BJ (cell line): ENCODE measurements around the gene LPAR6. TPM values are rescaled to one million over a fixed set of nuclear protein-coding genes. Genes with fewer than 3 reads are reported as not detected.
"Not testable (repeated sequence)": the region's sequence is repeated elsewhere in the genome, so short reads cannot be mapped to it uniquely, and the experiment has no call there.

ENCODE experiments used
- CTCF ChIA-PET: fragments of 350-600 bp; formaldehyde crosslinking; extraction: SDS; loops from one replicate; lab custom pipeline; 2021; ENCODE audit warnings: antibody characterized with exemption, inconsistent platforms; lab: Yijun Ruan, JAX
- POLR2A ChIA-PET: fragments of 300-600 bp; sonication (Branson Sonifier 250); formaldehyde crosslinking; extraction: SDS; loops from one replicate; lab custom pipeline; 2021; ENCODE audit warnings: antibody characterized with exemption; lab: Charles Lee
- DNase-seq: peaks from one replicate; pipeline ENCODE4 v3.0.0-alpha.2; 2011; ENCODE audit warnings: low read depth
- H3K27me3 ChIP-seq: 2 replicates; pipeline ENCODE4 v1.6.0; 2011; ENCODE audit warnings: low read length; ENCODE audit not compliant: control insufficient read depth, insufficient read depth
- H3K36me3 ChIP-seq: 2 replicates; pipeline ENCODE4 v1.5.1; 2011; ENCODE audit warnings: low read length; ENCODE audit not compliant: control insufficient read depth, insufficient read depth
- H3K4me3 ChIP-seq: 2 replicates; pipeline ENCODE4 v1.5.1; 2011; ENCODE audit warnings: low read depth, mild to moderate bottlenecking, control low read depth, low read length
- polyA plus RNA-seq: library from polyadenylated mRNA; depleted of rRNA; stranded (reverse); fragments of >200 nt; gene quantifications from 2 replicates; pipeline ENCODE4 v1.2.3, GENCODE V29; 2011
- TF ChIP-seq, protein P1 (sequence below): IDR thresholded peaks from 2 replicates; pipeline ENCODE4 v1.5.1; 2011; ENCODE audit warnings: low read depth, mild to moderate bottlenecking, control low read depth, inconsistent platforms, low read length, moderate library complexity; ENCODE audit not compliant: insufficient read depth

The LPAR6 gene
- polyA plus RNA-seq, 1 experiment = 4.4 TPM

DNA sequence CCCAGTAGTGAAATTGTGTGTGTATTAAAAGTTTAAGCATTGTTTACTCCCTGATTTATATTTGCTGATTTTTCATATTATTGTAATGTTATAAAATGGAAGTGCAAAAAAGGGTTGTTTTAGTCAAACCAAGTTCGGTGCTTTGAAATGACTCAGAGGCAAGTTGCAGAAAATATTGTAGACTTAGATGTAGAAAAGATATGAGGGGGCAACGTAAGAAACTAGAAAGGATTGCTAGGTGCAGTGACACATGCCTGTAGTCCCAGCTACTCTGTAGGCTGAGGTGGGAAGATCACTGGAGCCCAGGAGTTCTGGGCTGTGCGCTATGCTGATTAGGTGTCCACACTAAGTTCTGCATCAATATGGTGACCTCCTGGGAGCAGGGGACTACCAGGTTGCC, 16.1 kb upstream of the LPAR6 start:
- ChIA-PET CTCF (no interaction called here), POLR2A (no interaction called here)
- Histone ChIP-seq H3K4me3 (no peak overlapping the region), H3K27me3 (no peaks in the 10 kb centered on the region; the same call in 1 of the 2 replicates), H3K36me3 (no peaks in the 10 kb centered on the region)
- TF ChIP-seq, protein P1, sequence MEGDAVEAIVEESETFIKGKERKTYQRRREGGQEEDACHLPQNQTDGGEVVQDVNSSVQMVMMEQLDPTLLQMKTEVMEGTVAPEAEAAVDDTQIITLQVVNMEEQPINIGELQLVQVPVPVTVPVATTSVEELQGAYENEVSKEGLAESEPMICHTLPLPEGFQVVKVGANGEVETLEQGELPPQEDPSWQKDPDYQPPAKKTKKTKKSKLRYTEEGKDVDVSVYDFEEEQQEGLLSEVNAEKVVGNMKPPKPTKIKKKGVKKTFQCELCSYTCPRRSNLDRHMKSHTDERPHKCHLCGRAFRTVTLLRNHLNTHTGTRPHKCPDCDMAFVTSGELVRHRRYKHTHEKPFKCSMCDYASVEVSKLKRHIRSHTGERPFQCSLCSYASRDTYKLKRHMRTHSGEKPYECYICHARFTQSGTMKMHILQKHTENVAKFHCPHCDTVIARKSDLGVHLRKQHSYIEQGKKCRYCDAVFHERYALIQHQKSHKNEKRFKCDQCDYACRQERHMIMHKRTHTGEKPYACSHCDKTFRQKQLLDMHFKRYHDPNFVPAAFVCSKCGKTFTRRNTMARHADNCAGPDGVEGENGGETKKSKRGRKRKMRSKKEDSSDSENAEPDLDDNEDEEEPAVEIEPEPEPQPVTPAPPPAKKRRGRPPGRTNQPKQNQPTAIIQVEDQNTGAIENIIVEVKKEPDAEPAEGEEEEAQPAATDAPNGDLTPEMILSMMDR = no peak
- no peak for DNase-seq

DNA sequence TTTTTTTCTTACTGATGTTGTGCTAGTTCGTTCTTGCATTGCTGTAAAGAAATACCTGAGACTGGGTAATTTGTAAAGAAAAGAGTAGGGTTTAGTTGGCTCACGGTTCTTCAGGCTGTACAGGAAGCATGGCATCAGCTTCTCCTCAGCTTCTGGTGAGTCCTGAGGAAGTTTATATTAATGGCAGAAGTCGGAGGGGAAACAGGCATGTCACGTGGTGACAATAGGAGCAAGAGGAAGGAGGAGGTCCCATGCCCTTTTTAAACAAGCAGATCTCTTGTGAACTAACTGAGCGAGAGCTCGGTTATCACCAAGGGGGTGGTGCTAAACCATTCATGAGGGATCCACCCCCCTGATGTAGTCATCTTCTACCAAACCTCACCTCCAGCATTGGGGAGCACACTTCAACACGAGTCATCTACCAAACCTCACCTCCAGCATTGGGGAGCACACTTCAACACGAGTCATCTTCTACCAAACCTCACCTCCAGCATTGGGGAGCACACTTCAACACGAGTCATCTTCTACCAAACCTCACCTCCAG, 13.9 kb upstream of the LPAR6 start:
- POLR2A ChIA-PET, CTCF ChIA-PET, H3K4me3 ChIP-seq, H3K36me3 ChIP-seq, DNase-seq, H3K27me3 ChIP-seq: not testable (repeated sequence)

DNA sequence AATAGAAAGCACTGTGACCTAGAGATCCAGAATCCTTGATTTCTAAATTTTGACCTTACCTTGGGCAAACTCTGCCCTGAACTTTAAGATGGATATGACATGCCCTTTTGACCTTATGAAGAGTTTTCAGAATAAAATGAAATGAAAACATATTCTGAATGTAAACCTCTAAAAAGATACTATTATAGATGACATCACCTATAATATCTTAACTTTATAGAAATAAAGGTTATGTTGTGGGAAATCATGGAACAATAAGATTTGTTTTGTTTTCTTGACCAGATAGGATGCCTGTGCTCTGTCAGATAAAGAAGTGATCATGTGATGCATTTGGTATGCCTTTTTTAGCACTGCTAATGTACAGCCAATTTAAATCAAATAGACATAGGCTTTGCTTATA, 13.1 kb upstream of the LPAR6 start:
- Histone ChIP-seq H3K36me3 (no peaks in the 10 kb centered on the region), H3K27me3 (no peaks in the 10 kb centered on the region; the same call in 1 of the 2 replicates), H3K4me3 (no peak overlapping the region)
- ChIA-PET CTCF (no interaction called here), POLR2A (no interaction called here)
- TF ChIP-seq, protein P1 = no peak
- DNase-seq = no peak

DNA sequence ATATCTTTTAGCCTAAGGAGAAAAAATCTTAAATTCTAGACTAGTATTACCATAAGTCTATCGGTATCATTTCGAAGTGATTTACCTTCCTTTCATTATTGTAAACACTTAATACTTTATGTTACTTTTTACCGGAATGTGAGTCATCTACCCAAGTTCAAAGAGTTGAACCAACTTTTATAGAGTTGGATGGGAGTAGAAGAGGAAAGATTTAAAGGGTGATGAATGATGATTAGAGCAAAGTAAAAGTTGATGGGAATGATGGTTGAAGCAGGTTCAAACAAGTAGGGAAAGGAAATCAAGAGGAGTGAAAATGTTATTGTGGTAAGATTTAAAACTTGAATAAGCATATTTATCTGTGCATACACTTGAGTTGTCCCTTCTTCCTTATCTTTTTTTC, 11.3 kb upstream of the LPAR6 start:
- ChIA-PET CTCF (no interaction called here), POLR2A (no interaction called here)

DNA sequence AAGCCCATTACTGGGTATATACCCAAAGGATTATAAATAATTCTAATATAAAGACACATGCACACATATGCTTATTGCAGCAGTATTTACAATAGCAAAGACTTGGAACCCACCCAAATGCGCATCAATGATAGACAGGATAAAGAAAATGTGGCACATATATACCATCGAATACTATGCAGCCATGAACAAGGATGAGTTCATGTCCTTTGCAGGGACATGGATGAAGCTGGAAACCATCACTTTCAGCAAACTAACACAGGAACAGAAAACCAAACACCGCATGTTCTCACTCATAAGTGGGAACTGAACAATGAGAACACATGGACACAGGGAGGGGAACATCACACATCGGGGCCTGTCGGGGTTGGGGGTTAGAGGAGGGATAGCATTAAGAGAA, 9.1 kb upstream of the LPAR6 start:
- POLR2A ChIA-PET, DNase-seq, CTCF ChIA-PET, H3K36me3 ChIP-seq, H3K27me3 ChIP-seq, H3K4me3 ChIP-seq: not testable (repeated sequence)

More for the DNA sequence above, 11.3 kb upstream of the LPAR6 start:
- H3K4me3 ChIP-seq = no peak overlapping the region
- no peak for DNase-seq
- TF ChIP-seq, protein P1 = no peak
- no peaks in the 10 kb centered on the region; the same call in 1 of the 2 replicates for H3K27me3 ChIP-seq
- H3K36me3 ChIP-seq = no peaks in the 10 kb centered on the region

DNA sequence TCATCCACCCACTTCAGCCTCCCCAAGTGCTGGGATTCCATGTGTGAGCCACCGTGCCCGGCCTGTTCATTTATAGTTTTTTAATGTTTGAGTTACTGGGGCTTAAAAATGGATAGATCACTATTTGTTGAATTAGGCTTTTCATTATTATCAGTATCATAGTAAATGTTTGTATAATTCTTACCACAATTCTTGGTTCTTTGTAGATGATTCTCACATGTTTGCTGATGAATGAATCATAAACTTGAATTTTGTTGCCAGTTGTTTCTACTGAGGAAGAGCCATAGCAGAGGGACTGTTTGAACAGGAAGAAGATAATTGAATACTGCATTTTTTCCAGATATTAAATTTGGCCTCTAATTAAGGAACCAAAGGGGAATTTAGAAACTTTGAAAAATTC, 2.6 kb upstream of the LPAR6 start:
- TF ChIP-seq, protein P1 = no peak
- Histone ChIP-seq H3K36me3 (peaks cover 1% of the 10 kb centered on the region; the same call in 1 of the 2 replicates), H3K4me3 (no peak overlapping the region), H3K27me3 (no peaks in the 10 kb centered on the region)
- CTCF ChIA-PET = no interaction called here
- DNase-seq = no peak
- POLR2A ChIA-PET = no interaction called here
